ENCODE results near the gene SLC8A3.

The SLC8A3 gene

DNA sequence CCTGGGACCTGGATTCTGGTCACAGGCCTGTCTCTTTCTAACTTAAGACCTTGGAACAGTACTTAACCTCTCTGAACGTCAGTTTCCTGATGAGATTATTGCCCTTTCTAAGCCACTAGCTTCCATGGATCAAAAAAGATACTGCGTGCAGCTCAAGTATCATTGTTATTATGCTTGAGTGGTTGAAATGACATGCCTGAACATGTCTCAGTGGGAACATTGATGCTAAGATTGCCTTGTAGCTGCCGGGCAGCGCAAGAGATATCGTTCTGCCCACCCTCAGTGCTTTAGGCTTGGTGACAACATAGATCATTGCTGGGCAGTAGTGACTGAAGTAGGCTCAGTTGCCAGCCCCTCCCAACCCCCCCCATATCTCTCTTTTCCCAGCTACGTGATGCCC lies 177.7 kb downstream of the SLC8A3 start:
- Histone ChIP-seq H3K27me3 (ENCODE audit: insufficient read depth, insufficient read length) (no peaks in the 10 kb centered on the region), H3K36me3 (ENCODE audit: insufficient read depth, insufficient read length, low read length) (no peaks in the 10 kb centered on the region), H3K4me1 (ENCODE audit: insufficient read depth, insufficient read length) (no peaks in the 10 kb centered on the region), H3K9ac (ENCODE audit: insufficient read length, low read depth) (no peak overlapping the region), H3K4me3 (ENCODE audit: insufficient read length, low read depth) (no peak overlapping the region), H3K9me3 (ENCODE audit: insufficient read depth, low read length) (no peaks in the 10 kb centered on the region)
- DNase-seq (ENCODE audit: low read depth, low spot score) = no peak
- TF ChIP-seq ZNF274 (IDR thresholded peaks at IDR 0.05; ENCODE audit: low read depth, low read length) (no peak), SUZ12 (IDR thresholded peaks at IDR 0.05; ENCODE audit: extremely low read depth, insufficient read depth, insufficient read length) (no peak), YY1 (IDR thresholded peaks at IDR 0.05; ENCODE audit: insufficient read depth, insufficient read length) (no peak)

DNA sequence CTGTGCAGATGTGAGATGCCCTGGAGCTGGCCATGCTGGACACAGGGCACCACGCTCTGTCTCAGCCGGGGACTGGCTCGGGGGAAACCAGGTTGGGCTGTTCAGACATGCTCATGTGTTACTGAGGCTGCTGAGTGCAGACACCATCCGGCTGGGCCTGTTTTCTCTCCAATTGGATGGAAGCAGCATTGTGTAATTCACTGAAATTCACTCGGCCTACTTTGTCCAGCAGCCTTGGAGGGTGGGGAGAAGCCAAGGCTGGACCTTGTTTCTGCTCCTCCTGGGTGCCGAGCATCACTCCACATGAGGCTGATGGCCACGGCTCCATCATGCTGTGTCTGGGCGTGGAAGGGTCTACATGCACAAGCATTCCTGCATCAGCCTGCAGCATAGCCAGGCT lies 178.8 kb downstream of the SLC8A3 start:
- Histone ChIP-seq H3K27me3 (ENCODE audit: insufficient read depth, insufficient read length) (no peaks in the 10 kb centered on the region), H3K9ac (ENCODE audit: insufficient read length, low read depth) (no peak overlapping the region), H3K9me3 (ENCODE audit: insufficient read depth, low read length) (no peaks in the 10 kb centered on the region), H3K4me1 (ENCODE audit: insufficient read depth, insufficient read length) (no peaks in the 10 kb centered on the region), H3K36me3 (ENCODE audit: insufficient read depth, insufficient read length, low read length) (no peaks in the 10 kb centered on the region), H3K4me3 (ENCODE audit: insufficient read length, low read depth) (no peak overlapping the region)
- TF ChIP-seq YY1 (IDR thresholded peaks at IDR 0.05; ENCODE audit: insufficient read depth, insufficient read length) (no peak), ZNF274 (IDR thresholded peaks at IDR 0.05; ENCODE audit: low read depth, low read length) (no peak), SUZ12 (IDR thresholded peaks at IDR 0.05; ENCODE audit: extremely low read depth, insufficient read depth, insufficient read length) (no peak)
- DNase-seq (ENCODE audit: low read depth, low spot score) = no peak

DNA sequence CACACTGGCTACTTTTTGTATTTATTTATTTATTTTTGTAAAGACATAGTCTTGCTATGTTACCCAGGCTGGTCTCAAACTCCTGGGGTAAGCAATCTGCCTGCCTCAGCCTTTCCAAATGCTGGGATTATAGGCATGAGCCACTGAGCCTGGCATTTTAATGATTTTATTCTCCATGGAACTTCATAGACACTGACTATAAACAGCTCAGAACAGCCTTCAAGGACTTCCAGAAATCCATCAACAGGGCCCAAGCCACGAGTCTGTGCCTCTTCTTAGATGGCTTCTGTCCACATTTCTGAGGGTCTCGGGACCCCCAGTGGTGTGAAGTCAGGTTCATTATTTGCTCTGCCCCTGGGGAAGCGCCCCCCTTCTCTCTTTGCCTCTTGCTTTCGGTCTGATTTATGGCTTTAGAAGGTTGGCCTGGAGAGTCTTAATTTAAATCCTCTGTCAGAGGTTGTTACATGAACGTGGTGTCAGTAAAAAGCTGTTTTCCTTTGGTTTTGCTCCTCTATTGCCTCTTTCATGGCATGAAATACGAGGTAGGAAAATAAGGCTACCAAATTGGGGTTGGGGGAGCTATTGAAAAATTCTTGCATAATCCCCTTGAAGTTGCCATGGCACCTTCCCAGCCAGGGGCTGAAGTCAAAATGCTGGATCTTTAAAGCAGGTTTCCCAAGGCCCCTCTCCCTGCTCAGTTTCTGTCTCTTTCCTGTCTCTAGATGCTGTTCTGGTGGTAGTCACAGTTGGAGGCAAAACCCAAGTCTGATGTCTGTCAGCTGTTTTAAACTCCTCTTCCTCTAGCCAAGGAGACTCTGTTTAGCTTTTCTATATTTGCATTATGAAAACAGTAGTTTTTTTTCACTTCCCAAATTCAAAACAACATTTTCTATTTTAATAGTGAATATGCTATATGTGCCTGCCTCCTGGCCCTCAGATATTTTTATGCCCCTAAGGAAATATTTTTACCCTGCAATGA lies 180.2 kb downstream of the SLC8A3 start:
- H3K27me3 ChIP-seq (ENCODE audit: insufficient read depth, insufficient read length) = no peaks in the 10 kb centered on the region
- no peak overlapping the region for H3K4me3 ChIP-seq (ENCODE audit: insufficient read length, low read depth)
- H3K9me3 ChIP-seq (ENCODE audit: insufficient read depth, low read length) = no peaks in the 10 kb centered on the region
- TF ChIP-seq ZNF274 (IDR thresholded peaks at IDR 0.05; ENCODE audit: low read depth, low read length) (no peak), SUZ12 (IDR thresholded peaks at IDR 0.05; ENCODE audit: extremely low read depth, insufficient read depth, insufficient read length) (no peak), YY1 (IDR thresholded peaks at IDR 0.05; ENCODE audit: insufficient read depth, insufficient read length) (no peak)
- no peaks in the 10 kb centered on the region for H3K4me1 ChIP-seq (ENCODE audit: insufficient read depth, insufficient read length)
- H3K36me3 ChIP-seq (ENCODE audit: insufficient read depth, insufficient read length, low read length) = no peaks in the 10 kb centered on the region
- DNase-seq (ENCODE audit: low read depth, low spot score) = no peak
- H3K9ac ChIP-seq (ENCODE audit: insufficient read length, low read depth) = no peak overlapping the region

DNA sequence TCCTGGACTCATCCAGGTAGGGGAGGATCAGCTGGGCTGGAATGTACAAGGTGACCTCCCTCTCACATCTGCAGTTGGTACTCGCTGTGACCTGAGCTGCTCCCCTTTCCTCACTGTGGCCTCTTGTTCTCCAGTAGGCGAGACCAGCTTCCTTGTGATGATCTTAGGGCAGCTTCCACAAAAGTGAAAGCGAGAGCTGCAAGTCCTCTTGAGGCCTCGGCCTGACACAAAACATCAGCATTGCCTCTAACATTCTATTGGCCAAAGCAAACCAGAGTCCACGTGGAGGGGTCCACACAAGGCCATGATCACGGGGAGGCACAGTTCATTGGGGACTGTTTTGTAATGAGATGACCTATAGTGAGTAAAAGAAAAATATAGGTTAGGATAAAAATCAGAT lies 182.1 kb downstream of the SLC8A3 start:
- no peaks in the 10 kb centered on the region for H3K9me3 ChIP-seq (ENCODE audit: insufficient read depth, low read length)
- TF ChIP-seq SUZ12 (IDR thresholded peaks at IDR 0.05; ENCODE audit: extremely low read depth, insufficient read depth, insufficient read length) (no peak), ZNF274 (IDR thresholded peaks at IDR 0.05; ENCODE audit: low read depth, low read length) (no peak), YY1 (IDR thresholded peaks at IDR 0.05; ENCODE audit: insufficient read depth, insufficient read length) (no peak)
- no peaks in the 10 kb centered on the region for H3K27me3 ChIP-seq (ENCODE audit: insufficient read depth, insufficient read length)
- H3K9ac ChIP-seq (ENCODE audit: insufficient read length, low read depth) = no peak overlapping the region
- no peaks in the 10 kb centered on the region for H3K4me1 ChIP-seq (ENCODE audit: insufficient read depth, insufficient read length)
- H3K36me3 ChIP-seq (ENCODE audit: insufficient read depth, insufficient read length, low read length) = no peaks in the 10 kb centered on the region
- H3K4me3 ChIP-seq (ENCODE audit: insufficient read length, low read depth) = no peak overlapping the region
- no peak for DNase-seq (ENCODE audit: low read depth, low spot score)

DNA sequence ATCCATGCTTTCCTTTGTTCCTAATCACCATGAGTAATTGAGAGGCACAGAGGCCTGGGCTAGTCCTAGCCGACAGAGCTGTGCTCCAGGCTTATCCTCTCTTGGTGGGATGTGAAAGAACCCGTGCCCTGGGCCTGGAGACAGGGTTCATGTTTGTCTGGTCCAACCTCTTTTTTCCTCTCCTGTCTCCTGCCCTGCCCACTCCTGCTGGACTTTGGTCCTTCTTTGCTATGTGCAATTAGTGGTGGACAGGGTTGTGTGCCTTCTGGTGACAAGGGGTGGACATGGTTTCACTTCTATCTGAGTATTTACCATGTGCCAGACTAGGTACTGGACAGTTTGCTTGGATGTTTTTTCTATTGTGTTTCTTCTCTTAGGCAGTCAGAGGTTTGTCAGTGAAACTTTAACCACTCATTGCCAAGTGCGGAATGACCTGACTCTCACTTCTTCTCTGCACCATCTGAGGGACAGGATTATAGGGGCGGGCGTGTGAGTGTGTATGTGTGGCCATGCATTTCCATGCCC lies 183.4 kb downstream of the SLC8A3 start:
- H3K27me3 ChIP-seq (ENCODE audit: insufficient read depth, insufficient read length) = no peaks in the 10 kb centered on the region
- no peaks in the 10 kb centered on the region for H3K4me1 ChIP-seq (ENCODE audit: insufficient read depth, insufficient read length)

DNA sequence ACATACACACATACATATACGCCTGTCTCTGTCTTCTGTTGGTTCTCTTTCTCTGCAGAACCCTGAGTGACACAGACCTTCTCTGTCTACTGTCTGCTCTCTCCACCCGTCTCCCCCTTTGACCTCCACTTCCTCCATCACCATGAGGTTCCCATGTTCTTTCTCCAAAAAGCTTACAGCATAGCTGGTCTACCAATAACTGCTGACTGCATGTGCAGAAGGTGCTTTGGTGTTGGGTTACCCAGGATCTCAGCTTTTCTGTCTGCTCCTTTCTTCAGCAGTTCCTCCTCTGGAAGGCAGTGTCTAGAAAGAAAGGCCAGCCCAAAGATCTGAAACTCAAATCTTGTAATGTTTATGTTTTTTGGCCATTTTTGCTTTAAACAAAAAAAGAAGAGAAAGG lies 184.0 kb downstream of the SLC8A3 start:
- Histone ChIP-seq H3K9me3 (ENCODE audit: insufficient read depth, low read length) (no peaks in the 10 kb centered on the region), H3K4me3 (ENCODE audit: insufficient read length, low read depth) (no peak overlapping the region), H3K9ac (ENCODE audit: insufficient read length, low read depth) (no peak overlapping the region), H3K27me3 (ENCODE audit: insufficient read depth, insufficient read length) (no peaks in the 10 kb centered on the region), H3K4me1 (ENCODE audit: insufficient read depth, insufficient read length) (no peaks in the 10 kb centered on the region), H3K36me3 (ENCODE audit: insufficient read depth, insufficient read length, low read length) (no peaks in the 10 kb centered on the region)
- DNase-seq (ENCODE audit: low read depth, low spot score) = no peak
- TF ChIP-seq YY1 (IDR thresholded peaks at IDR 0.05; ENCODE audit: insufficient read depth, insufficient read length) (no peak), SUZ12 (IDR thresholded peaks at IDR 0.05; ENCODE audit: extremely low read depth, insufficient read depth, insufficient read length) (no peak), ZNF274 (IDR thresholded peaks at IDR 0.05; ENCODE audit: low read depth, low read length) (no peak)

More for the DNA sequence above, 183.4 kb downstream of the SLC8A3 start:
- no peak for DNase-seq (ENCODE audit: low read depth, low spot score)
- Histone ChIP-seq H3K9me3 (ENCODE audit: insufficient read depth, low read length) (no peaks in the 10 kb centered on the region), H3K36me3 (ENCODE audit: insufficient read depth, insufficient read length, low read length) (no peaks in the 10 kb centered on the region), H3K9ac (ENCODE audit: insufficient read length, low read depth) (no peak overlapping the region), H3K4me3 (ENCODE audit: insufficient read length, low read depth) (no peak overlapping the region)
- no peak for TF ChIP-seq ZNF274 (IDR thresholded peaks at IDR 0.05; ENCODE audit: low read depth, low read length)
- no peak for TF ChIP-seq SUZ12 (IDR thresholded peaks at IDR 0.05; ENCODE audit: extremely low read depth, insufficient read depth, insufficient read length)
- no peak for TF ChIP-seq YY1 (IDR thresholded peaks at IDR 0.05; ENCODE audit: insufficient read depth, insufficient read length)

DNA sequence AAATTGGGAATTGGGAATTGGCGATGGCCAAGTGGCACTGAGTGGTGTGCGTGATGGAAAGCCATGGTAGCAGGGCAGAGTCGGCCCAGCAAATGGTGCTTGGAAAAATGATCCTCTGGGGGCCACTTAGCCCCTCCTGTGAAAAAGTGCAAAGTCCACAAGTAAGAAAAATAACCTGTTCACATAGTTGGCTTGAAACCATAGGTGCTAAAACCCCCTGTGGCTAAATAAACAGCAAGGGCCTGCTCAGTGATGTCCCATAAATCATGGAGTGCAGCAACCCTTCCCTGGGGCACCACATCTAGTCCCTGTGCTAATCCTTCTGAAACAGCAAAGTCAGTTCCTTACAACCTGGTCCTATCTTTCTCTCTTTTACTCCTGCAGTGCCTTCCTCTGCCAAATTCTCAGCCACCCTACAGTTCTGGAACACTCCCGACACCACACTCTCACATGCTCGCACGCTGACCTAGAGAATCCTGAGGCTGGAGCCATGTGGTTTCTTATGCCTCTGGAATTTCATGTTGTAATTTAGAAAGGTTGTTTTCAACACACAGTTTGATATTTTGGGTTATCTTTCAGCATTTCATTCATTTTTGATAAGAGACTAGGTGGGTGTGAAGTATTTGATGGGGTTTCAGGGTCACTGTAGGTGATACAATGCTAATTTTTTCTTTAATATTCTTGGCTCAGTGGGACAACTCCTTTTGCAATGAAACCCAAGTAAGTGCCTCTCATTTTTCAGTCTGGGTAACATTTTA lies 186.0 kb downstream of the SLC8A3 start:
- TF ChIP-seq ZNF274 (IDR thresholded peaks at IDR 0.05; ENCODE audit: low read depth, low read length) = no peak
- no peak for TF ChIP-seq SUZ12 (IDR thresholded peaks at IDR 0.05; ENCODE audit: extremely low read depth, insufficient read depth, insufficient read length)
- TF ChIP-seq YY1 (IDR thresholded peaks at IDR 0.05; ENCODE audit: insufficient read depth, insufficient read length) = no peak
- Histone ChIP-seq H3K9me3 (ENCODE audit: insufficient read depth, low read length) (no peaks in the 10 kb centered on the region), H3K4me1 (ENCODE audit: insufficient read depth, insufficient read length) (no peaks in the 10 kb centered on the region), H3K36me3 (ENCODE audit: insufficient read depth, insufficient read length, low read length) (no peaks in the 10 kb centered on the region), H3K9ac (ENCODE audit: insufficient read length, low read depth) (no peak overlapping the region), H3K27me3 (ENCODE audit: insufficient read depth, insufficient read length) (no peaks in the 10 kb centered on the region), H3K4me3 (ENCODE audit: insufficient read length, low read depth) (no peak overlapping the region)
- DNase-seq (ENCODE audit: low read depth, low spot score) = no peak
